PC-9 (cell line): Measurements from ENCODE around the gene FNIP1.

ENCODE experiments used
- CTCF ChIP-seq: fragments of 200-600 bp; sonication (generic); conservative IDR thresholded peaks from 2 replicates; pipeline ENCODE4 v1.6.1; 2017; ENCODE audit warnings: mixed run types, antibody characterized with exemption, mild to moderate bottlenecking, moderate library complexity
- EZH2 ChIP-seq: fragments of 200-600 bp; sonication (generic); IDR thresholded peaks from 2 replicates; pipeline ENCODE4 v1.8.0; 2017; ENCODE audit warnings: antibody characterized with exemption, low read depth

- TF ChIP-seq CTCF = no peak
- no peak for TF ChIP-seq EZH2
These were observed 49.0 kb upstream of the FNIP1 start for GRCh38 chr5:131845828-131846227.
